Raji (cell line): ENCODE data around the gene SEPTIN7.
A peak's percentile ranks its signal among the peaks of the same experiment; 100 is the strongest.

ENCODE experiments used
- POLR2A ChIP-seq: IDR thresholded peaks from 2 replicates; pipeline ENCODE4 v1.6.1; 2011; ENCODE audit warnings: low read depth, low read length, control low read depth; ENCODE audit not compliant: insufficient read depth

The SEPTIN7 gene

DNA sequence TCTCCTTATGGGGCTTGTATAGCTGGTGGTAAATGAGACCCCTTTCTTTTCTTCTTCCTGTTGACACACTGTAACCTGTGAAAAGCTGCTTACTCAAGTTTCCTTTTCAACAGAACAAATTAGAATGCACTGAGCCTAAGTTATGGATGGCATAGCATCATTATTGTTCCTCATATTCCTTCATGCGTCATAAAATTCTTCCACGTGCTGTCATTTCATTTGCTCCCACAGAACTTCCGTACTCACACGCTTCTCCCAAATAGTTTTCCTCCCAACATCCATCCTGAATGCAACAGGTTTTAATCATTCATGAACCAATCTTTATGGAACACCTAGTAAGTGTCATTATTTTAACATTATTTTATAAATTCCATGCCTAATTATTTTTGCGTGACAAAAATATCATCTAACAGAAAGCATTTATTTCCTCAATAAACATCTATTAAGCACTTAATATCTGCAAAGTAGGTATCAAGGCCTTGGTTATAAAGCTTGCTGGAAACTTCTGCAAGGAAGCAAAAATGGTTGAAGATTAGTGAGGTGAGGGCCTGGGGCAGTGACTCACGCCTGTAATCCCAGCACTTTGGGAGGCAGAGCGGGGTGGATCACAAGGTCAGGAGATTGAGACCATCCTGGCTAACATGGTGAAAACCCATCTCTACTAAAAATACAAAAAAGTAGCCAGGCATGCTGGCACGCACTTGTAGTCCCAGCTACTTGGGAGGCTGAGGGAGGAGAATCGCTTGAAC, 18.9 kb upstream of the SEPTIN7 start:
- TF ChIP-seq POLR2A, result no peak

DNA sequence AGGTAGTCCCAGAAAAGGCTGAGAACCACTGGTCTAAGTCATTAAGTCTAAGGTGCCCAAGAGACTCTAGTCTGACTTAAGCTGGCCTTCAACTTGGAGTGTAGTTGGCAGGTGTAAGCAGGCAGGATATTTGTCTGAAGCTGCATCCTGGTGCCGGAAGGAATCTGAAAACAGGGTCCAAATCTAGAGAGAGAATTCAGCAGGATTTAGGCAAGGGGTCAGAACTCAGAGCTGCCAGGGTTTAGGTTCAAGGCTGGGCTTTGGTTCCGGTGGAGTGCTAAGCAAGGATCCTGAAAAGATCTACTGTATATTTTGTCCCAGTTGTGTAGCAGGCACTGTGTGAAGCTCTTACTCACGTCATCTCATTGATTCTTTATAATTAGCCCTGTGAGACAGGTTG, 16.5 kb upstream of the SEPTIN7 start:
- no peak for TF ChIP-seq POLR2A

DNA sequence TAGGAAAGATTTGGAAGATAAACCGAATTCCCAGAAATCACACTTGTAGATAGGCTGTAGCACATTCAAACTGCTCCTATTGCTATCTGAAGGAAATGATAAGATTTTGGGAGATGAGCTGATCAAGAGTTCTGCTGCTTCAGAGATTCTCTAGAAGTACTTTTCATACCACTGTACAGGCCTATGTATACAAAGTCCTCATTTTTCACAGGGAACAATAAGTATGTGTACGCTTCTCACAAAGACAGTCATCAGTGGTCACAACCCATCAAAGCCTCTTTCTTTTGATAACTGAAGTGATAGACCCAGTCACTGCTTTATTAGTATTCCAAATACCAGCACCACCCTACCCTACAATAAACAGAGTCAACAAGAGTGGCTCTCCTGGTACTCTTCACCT, 15.6 kb upstream of the SEPTIN7 start:
- no peak for TF ChIP-seq POLR2A

DNA sequence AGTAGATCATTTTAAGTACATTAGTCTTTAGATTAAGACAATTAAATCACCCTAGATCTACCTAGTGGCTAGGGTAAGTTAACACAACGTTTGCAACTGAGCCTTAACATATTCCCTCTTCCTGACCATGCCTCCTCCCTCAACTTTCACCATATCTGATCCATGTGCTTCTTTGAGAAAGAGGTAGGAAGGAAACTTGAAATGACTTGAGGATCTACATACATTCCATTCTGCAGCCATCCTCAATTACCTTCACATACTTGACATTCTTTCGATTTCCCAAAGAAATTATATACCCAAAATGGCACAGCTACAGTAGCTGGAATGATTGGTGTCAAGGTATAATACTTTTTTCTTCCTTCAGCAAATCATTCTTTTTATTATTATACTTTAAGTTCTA, 12.9 kb upstream of the SEPTIN7 start:
- no peak for TF ChIP-seq POLR2A

DNA sequence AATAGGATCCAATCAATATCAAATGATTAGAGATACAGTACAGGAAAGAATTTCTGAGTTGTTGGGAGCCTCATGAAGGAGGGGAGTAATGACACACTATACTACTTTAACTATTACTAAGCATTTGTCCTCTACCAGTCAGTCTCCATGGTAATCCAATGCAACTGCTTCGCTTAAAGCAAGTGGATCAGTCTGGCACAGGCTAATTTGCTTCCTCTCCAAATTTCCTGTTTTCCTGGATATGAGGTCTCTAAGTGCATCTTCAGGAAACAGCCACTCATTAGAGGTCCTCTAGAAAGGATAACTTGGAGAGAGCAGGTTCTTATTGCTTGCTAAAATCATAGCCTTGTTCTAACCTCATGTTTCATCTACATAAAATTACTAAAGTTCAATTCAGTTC, 8.4 kb upstream of the SEPTIN7 start:
- TF ChIP-seq POLR2A, result no peak

DNA sequence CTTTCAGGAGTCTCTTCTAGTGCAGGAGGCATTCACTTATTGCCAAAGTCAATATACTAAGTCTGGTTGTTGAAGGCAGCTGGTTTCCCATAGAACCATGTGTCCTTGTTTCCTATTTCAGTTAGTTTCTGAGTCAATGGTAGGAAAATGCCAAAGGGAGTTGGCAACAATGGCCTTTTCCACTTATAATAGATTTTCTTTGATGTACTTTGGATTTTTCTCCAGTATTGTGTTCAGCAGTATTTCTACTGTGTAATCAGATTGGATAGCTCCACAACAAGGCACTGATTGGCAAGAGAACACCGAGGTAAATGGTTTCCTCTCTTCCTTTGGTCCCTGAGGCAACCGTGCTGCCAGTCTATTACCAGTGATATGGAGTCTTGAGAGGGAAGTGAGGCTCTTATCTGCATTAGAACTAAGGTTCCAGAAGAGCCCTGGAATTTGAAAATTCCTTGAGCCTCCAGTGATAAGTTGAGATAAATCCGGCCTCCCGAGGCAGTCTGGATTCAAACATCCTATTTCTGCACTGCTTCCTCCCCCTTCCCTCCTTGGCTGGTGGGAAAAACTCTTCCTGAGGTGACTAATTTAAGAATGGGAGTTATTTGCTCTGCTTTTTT, 7.9 kb upstream of the SEPTIN7 start:
- no peak for TF ChIP-seq POLR2A

DNA sequence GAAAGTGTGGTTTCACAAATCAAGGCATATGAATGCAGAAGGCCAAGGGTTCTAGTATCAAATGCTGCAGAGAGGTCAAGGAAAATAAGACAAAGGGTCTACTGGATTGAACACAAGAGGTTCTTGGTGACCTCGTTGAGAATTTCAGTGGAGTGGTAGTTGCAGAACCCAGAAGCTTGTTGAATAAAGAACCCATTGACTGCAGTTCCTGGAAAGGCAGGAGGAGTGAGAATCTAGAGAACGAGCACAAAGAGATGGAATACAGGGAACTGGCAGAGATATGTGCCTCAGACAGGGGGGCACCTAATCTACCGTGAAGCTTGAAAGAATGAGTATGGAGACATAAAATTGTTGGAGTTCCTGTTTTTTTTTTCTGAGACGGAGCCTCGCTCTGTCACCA, 3.5 kb upstream of the SEPTIN7 start:
- TF ChIP-seq POLR2A, result no peak

DNA sequence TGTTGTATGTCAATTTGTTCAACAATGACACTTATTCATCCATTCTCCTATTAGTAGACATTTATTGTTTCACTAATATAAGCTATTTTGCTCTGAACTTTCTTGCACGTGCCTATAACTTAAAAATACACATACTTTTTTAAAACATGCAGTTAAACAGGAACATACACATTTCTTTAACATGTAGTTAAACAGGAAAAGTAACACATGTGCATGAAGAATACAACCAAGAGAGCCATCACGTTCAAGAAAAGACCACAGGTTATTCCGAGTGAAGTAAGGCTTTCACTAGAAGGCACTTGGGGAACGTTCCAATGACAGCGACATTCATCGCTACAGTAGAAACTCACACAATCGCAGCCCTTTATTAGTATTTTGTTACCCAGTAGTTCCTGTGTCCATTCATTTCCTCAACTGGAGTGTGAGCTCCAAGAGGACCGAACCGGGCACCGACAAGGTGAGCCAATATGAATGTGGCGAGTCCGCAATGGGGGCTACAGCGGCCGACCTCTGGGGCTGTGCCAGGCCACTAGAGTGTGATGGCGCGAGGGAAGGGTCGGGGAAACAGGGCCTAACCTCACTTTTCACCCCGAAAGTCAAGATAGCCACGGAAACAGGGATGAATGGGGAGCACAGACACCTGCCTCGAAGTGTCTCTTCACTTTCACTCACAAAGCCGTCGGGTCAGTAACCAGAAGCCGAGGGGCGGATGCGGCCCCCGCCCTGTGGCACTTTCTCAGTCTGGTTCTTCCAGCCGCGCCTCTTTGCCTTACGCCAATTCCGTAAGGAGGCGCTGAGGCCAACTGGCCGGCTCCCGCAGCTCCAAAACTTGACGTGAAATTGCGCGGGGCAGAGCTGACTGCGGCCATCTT, 775 bp upstream of the SEPTIN7 start:
- peak; percentile 76; the same call in 1 of the 2 replicates for TF ChIP-seq POLR2A

DNA sequence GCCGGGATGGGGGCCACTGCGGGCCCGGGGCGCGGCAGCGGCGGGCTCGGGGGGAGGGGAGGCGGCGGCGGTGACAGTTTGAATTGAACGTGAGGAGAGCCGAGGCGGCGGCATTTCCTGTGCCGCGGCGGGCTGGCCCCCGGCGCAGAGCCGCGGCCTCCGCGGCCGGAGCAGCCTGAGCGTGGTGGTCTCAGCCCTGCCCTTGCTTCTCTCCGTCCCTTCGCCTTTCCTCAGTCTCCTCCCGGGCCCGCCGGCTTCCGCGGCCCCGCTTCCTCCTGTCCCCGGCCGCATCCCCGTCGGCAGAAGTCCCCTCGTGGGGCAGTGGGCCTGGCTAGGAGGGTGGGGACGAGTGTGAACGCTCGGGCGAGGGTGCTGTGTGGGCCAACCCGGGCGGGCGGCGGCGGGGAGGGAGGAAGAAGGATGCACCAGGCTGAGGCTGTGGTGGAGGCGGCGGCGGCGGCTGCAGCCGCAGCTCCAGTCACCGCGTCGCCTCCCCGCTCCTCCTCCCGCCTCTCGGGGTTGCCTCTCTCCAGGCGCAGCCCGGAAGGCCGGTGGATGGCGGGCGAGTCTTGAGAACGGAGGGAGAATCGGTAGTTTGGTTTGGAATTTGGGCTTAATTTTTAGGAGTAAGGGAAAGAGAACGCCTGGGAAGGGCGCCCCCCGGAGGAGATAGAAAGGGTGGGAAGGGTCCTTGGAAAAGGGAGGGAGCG, 690 bp downstream of the SEPTIN7 start:
- peak; percentile 43; the same call in 1 of the 2 replicates for TF ChIP-seq POLR2A

DNA sequence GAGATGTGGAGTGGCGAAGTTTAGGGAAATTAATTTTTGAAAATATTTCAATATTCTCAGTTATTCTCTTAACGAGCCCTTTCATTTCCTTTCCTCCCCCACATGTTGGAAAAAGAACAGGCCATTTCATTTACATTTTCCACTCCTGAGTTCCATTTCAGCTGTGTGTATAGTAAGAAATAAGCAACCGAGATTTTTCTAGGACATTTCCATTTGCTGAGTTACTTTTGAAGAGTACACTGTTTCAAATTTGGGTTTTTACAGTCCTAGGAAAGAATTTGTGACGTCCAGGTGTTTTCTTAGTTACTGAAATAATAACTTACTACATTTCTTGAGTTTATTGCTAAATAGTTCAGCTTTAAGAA, 1.2 kb downstream of the SEPTIN7 start:
- no peak for TF ChIP-seq POLR2A

DNA sequence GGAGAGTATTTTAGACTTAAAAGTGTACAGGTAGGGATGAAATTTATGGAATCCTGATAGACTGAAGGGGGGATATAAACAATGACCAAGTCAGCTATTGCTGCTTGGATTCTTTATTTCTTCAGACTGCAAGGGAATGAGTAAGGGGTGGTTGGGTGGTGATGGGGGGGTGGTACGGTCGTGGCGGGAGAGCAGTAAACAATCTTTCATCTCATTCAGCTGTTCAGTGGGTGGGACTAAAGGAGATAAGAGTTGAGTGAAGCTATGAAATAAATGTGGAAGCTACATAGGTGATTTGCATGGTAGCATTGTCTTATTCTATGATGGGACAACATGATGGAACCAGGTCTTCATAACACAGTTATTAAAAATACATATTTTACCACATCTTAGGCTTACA, 1.8 kb downstream of the SEPTIN7 start:
- TF ChIP-seq POLR2A, result no peak

DNA sequence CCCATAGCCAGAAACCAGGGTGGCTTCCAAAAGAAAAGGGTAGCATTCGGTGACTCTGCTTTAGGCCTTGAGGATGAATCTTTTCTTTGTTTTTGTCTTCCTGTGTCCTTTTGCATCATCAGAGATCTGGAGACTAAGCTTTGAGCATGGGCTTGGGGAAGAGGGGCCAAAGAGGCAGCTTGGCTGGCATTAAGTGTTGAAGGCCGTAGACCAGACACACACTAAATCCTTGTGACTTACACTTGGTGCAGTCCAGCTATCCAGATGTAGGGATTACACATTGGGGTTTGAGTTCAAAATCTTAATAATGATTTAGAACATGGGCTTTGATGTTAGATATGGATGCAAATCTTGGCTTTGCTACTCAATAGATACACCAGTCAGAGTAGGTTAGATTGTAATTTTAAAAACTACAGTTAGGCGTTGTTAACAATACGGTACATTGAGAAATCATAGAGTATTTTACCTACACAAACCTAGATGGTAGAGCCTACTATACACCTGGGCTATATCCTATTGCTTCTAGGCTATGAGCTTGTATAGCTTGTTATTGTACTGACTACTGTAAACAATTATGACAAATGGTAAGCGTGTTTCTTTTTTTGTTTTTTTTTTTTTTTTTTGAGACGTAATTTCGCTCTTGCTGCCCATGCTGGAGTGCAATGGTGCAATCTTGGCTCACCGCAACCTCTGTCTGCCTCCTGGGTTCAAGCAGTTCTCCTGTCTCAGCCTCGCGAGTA, 3.5 kb downstream of the SEPTIN7 start:
- TF ChIP-seq POLR2A, result no peak

DNA sequence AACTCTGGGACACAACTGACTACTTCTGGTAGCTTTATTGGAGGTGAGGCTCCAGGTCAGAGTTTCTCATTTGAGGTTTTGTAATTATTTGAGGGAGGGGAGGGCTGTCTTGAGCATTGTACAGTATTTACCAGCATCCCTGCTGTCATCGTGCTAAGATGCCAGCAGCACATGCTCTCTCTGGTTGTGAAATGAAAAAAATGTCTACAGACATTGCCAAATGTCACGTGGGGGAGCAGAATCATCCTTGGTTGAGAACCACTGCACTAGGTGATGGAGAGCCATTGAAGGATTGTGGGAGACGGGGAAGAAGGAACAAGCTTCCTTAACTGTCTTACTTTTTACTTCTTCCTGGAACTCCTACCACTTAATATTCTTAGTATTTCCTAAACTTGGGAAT, 5.0 kb downstream of the SEPTIN7 start:
- no peak for TF ChIP-seq POLR2A

DNA sequence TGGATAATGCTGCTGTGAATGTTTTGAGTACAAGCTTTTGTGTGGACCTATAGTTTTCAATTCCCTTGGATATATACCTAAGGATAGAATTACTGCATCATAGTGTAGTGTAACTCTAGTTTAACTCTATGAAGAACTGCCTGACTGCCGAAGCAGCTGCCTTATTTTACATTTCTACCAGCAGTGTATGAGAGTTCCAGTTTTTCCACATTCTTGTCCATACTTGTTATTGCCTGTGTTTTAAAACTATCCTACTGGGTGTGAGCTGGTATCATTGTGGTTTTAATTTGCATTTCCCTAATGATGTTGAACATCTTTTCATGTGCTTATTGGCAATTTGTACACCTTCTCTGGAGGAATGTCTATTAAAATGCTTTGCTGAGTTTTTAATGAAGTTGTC, 15.7 kb downstream of the SEPTIN7 start:
- no peak for TF ChIP-seq POLR2A

DNA sequence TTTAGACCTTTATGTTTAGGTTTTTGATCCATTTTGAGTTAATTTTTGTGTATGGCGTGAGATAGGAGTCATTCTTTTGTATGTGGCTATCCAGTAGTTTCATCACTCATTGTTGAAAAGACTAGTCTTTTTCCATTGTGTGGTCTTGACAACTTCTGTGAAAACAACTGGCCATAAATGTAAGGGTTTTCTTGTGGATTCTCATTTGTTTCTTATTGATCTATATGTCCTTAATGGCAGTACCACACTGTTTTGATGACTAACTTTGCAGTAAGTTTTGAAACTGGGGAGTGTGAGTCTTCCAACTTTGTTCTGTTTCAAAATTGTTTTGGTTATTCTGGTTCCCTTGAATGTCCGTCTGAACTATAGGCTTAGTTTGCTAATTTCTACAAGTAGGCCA, 16.3 kb downstream of the SEPTIN7 start:
- TF ChIP-seq POLR2A, result no peak
